ENCODE data around the gene VAV3. TPM values are rescaled to one million over a fixed set of nuclear protein-coding genes. Genes with fewer than 3 reads are reported as not detected.
A peak's percentile ranks its signal among the peaks of the same experiment; 100 is the strongest.

Gene VAV3
- total and polyA plus RNA-seq, 12 donors = 0.72 to 3.4 (median 1.9) TPM

DNA sequence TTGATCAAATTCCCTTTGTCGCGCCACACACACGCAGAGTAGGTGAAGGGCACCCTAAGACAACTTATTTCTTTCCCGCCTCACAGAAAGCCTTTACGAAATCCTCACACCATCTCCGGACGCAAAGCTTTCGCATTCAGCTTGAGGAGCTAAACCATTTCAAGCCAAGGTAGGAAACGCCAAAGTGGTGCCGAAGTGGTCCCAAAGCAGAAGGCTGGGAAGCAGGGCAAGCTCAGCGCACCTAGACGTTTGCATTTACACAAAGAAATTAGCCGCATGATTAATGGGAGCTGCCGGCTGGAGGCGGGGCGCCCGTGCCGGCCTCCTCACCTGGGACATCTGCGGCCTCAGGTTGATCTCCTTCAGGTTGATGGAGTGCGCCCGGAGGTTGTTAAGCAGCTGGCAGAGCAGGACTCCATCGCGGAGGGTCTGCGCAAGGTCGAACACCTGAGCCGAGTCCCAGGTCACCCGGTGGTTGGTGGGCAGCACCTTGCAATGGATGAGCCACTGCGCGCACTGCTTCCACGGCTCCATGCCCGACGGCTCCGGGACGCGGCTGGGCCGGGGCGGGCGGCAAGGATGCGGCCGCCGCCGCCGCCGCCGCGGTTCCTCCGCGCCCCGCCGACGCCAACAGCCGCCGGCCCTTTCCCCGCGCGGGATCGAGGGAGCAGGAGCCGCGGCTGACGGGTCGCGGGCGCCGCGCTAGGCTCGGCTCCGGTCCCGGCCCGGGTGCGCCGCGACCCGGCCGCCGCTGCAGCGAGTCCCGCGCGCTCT, 457 bp downstream of the VAV3 start:
- TF ChIP-seq CTCF (IDR thresholded peaks at IDR 0.05) = no peak

GRCh38 chr1:107963601-107964335, 1.2 kb downstream of the VAV3 start:
- Histone ChIP-seq H3K9me3 (peaks cover 0 to 2% (median 0%) of the 10 kb centered on the region in 11 donors), H3K36me3 (no peaks in the 10 kb centered on the region), H3K27ac (peak overlapping the region; percentile 39 to 88 (median 71)), H3K27me3 (peaks cover 0 to 12% (median 0%) of the 10 kb centered on the region in 7 donors), H3K4me1 (peaks cover 0 to 31% (median 13%) of the 10 kb centered on the region in 9 donors), H3K4me3 (peak overlapping the region; percentile 40 to 84 (median 66))
- DNase-seq = peak; percentile 19
- intact Hi-C loops (cut with DNase I) = loop anchor here in 7 of 10 donors (5.0 to 10.0 kb wide), 5 partner anchors 154 to 181 kb away; no protein-coding TSS in a partner anchor
- peak; percentile 19 to 71 (median 58) for ATAC-seq
- TF ChIP-seq CTCF (IDR thresholded peaks at IDR 0.05) = no peak
- WGBS, 2 donors = 3 to 4% methylated on average over 21 of the region's 21 CpGs

More for the DNA sequence above, 457 bp downstream of the VAV3 start:
- H3K4me1 ChIP-seq = peaks cover 0 to 31% (median 13%) of the 10 kb centered on the region in 9 donors
- peaks cover 0 to 2% (median 0%) of the 10 kb centered on the region in 11 donors for H3K9me3 ChIP-seq
- peak overlapping the region; percentile 46 to 88 (median 72) for H3K27ac ChIP-seq
- H3K4me3 ChIP-seq = peak overlapping the region; percentile 40 to 84 (median 67)
- peak in 1 of 2 donors; percentile 21 for DNase-seq
- peaks cover 0 to 12% (median 0%) of the 10 kb centered on the region in 7 donors for H3K27me3 ChIP-seq
- intact Hi-C loops (cut with DNase I) = loop anchor here in 7 of 10 donors (5.0 to 10.0 kb wide), 5 partner anchors 153 to 182 kb away; no protein-coding TSS in a partner anchor
- peak in 1 of 8 donors; percentile 6 for ATAC-seq
- 0% methylated on average over 54 to 79 of the region's 79 CpGs for WGBS, 2 donors
- H3K36me3 ChIP-seq = no peaks in the 10 kb centered on the region

DNA sequence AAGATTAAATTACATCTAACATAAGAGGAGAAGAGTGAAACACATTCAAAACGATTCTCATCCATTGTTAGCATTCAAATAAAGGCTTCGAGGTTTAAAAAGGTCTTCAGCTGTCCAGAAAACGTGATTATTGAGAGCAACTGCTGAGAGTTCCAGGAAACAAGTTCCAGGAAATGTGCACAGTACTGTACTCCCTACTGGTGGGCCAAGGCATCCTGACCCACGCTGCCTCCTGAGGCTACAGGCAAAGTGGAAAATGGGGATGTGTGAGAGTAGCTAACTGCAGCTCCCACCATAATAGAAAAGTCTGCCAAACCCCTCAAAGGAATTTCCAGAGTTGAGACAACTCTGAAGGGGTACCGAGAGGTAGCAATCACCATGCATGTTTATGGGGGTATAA, 2.0 kb downstream of the VAV3 start:
- DNase-seq = no peak

More for the DNA sequence above, 2.0 kb downstream of the VAV3 start:
- Histone ChIP-seq H3K9me3 (peaks cover 0 to 2% (median 0%) of the 10 kb centered on the region in 11 donors), H3K36me3 (no peaks in the 10 kb centered on the region), H3K4me3 (peak overlapping the region in 7 of 10 donors; percentile 45 to 84 (median 66)), H3K27ac (peak overlapping the region in 7 of 10 donors; percentile 61 to 88 (median 75)), H3K4me1 (peaks cover 0 to 31% (median 13%) of the 10 kb centered on the region in 9 donors), H3K27me3 (peaks cover 0 to 12% (median 0%) of the 10 kb centered on the region in 7 donors)
- intact Hi-C loops (cut with DNase I) = loop anchor here in 7 of 10 donors (5.0 to 10.0 kb wide), 5 partner anchors 154 to 181 kb away; no protein-coding TSS in a partner anchor
- peak in 1 of 9 donors; percentile 5 for TF ChIP-seq CTCF (IDR thresholded peaks at IDR 0.05)
- 27 to 31% methylated on average over 5 of the region's 5 CpGs for WGBS, 2 donors
- peak in 4 of 8 donors; percentile 44 to 68 (median 52) for ATAC-seq
